H4 (cell line): Measurements from ENCODE around the gene MIPOL1. TPM values are rescaled to one million over a fixed set of nuclear protein-coding genes. Genes with fewer than 3 reads are reported as not detected.

Experiments
- DNase-seq: peaks from one replicate; pipeline ENCODE4 v3.0.0-alpha.2; 2015; ENCODE audit warnings: low spot score
- total RNA-seq: library from RNA; depleted of rRNA; stranded (reverse); fragments of >200 nt; shearing (Covaris generic); gene quantifications from 2 replicates; pipeline ENCODE4 v1.2.3, GENCODE V29; 2014

Gene MIPOL1
- total RNA-seq, 1 experiment from 2014 or later, result 0.06 TPM

DNA sequence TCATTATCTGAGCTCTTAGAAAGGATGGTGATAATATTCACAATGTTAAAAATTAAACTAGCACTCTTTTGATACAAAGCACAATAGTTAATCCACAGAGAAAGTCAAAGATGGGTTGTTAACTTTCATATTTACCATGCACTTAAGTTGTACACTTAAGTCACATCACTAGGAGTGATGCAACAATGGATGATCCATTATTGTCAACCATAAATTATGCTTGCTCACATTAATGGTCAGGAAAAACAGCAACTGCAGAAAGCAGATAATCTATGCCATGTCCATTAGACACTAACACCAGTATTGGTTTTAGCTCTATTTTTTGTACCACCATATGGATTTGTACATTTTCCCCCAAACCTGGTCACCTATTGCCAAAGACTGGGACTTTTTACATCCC, 201.8 kb downstream of the MIPOL1 start:
- no peak for DNase-seq

DNA sequence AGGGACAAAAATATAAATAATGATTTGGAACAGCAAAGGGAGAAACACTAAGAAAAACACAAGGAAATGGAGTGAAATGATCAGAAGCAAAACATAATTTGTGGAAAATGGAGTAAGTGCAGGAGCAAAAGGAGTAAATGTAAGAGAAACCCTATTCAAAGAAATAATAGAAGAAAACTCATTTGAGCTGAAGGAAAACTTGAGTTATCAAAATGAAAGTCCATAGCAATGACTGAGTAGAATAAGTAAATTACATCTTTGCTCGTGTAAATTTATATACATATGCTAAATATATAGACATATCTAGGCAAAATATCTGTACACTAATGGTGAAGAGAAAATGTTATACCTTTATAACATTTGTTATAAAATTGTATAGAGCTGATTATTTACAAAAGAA, 203.4 kb downstream of the MIPOL1 start:
- DNase-seq, result no peak

DNA sequence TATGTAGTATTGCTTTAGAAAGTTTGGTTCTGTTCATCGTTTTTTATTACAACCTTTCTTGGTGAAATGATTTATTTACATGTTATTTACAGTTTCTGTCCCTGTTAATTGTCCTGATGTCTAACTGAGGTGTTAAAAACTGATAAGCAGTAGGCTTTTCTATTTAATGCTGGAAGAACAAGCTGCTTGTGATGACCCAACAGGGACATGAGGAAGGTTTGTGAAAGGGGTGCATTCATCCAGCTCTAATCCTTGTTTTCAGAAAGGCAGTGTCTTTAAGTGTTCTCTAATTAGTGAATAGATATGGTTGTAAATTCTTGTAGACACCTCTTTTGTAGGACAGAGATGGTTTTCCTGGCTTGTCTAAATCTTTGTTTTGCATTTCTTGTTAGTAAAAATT, 205.9 kb downstream of the MIPOL1 start:
- DNase-seq, result no peak

DNA sequence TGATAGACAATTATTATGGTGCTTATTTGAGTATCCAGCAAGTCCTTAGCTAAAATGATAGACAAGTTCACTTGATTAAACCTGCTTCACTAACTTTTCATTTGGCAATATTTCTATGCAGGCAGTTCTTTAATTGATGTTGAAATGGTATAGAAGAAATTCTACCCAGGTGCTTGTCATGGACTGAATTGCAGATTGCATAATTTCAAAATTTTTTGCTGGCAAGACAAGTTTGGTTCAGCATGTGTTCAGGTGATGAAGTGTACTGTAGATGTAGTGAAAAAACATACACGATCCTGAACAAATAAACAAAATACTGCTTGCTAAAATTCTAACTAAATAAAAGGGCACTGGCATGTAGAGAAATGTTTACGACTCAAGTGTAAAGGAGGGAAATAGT, 208.4 kb downstream of the MIPOL1 start:
- no peak for DNase-seq

DNA sequence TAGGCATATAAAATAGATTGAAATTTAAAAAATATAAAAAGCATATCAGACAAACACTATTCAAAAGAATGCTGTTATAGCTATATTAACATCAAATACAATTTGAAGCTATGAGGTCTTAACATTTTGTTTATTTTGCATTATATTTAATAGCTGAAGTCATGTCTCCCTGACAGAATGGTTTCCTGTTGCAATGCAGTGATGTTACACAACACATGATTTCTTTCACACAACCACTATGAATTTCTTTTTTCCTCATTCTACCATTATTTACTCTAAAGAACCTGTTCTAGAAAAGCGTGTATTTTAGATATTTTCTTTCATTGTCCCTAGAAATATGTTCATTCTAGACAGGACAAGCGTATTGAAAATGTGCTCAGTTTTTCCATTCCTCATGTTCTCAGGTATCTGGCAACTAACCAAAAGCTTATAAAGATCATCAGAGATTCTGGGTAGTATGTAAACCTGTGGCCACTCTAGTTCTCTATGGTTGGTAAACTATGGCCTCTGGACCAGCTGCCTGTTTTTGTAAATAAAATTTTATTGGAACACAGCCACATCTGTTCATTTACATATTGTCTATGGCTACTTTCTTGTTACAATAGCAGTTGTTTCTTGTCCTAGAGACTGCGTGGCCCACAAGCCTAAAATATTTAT, 213.5 kb downstream of the MIPOL1 start:
- DNase-seq, result no peak

DNA sequence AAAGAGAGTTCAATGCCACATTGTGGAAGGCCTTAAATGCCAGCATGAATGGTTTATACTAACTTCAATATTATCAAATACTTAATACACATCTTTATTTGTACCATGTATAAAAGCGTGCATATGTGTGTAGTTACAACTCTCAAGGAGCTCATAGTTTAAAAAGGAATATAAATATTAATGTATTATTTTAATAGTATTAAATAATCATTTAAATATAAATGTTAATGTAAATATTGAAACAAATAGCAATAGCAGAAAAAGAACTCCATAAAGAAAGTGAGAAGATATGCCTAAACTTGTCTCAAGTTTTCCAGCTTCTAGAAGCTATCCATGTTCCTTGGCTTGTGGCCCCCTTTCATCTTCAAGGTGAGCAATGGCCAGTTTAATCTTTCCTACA, 215.3 kb downstream of the MIPOL1 start:
- DNase-seq, result no peak

DNA sequence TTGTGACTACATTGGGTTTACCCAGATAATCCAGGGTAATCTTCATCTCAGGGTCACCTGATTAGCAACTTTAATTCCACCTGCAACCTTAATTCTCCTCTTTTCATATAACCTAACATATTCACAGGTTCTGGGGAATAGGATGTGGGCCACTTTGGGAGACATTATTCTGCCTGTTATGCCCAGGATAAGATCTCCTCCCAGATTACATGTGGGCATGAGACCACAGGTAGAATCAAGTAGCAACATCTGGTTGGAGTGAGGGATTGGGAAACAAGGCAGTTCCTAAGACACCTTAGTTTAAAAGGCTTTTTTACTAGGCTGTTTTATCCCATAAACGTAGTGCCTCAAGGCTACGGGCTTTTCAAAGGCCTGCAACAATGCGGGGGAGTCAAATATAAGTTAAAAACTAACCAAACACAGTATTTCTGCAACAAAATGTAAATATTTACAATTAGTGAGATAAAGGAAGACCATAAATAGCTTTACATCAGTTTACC, 215.8 kb downstream of the MIPOL1 start:
- no peak for DNase-seq

DNA sequence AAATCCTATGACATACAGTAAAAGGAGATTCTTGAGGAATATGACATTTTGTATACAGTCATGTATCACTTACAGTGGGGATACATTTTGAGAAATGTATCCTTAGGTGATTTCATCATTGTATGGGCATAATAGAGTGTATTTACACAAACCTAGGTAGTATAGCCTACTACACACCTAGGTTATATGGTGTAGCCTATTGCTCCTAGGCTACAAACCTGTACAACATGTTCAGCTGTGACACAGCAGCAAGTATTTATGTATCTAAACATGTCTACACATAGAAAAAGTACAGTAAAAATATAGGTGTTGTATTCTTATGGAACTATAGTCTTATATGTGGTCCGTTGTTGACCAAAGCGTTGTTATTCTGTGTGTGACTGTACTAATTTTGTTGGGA, 218.5 kb downstream of the MIPOL1 start:
- DNase-seq, result no peak

DNA sequence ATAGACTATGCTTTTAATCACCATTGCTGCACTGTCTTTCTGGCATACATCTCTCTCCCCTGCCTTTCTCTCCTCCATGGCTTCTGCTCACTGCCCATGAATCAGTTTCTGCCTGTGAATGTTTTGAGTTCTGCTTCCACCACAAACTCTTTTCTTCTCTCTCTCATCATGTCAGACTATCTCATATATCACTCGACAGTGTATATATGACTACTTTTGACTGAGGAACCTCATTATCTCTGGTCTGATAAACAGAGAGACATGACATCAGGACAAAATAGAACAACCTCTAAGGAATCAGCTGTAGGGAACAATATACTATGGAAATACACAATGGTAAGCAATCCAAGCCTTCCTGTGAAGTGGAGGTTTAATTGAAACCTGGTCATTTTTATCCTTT, 219.4 kb downstream of the MIPOL1 start:
- DNase-seq, result no peak

DNA sequence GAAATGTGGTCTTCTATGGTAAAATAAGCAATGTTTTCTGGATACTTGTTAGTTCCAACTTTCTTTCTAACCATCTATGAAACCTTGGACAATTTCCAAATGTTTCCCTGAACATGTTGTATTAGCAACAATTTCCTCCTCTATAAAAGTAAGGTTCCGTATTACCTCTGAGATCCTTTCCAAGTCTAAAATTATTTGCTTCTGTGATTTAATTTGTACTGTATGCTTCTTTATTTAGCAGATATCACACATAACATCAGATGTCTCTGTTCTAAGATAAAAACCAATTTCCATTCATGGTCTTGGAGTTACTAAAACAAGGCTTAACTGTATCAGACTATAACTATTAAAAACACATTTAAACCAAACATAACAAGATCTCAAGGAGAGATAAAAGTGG, 220.1 kb downstream of the MIPOL1 start:
- DNase-seq, result no peak

DNA sequence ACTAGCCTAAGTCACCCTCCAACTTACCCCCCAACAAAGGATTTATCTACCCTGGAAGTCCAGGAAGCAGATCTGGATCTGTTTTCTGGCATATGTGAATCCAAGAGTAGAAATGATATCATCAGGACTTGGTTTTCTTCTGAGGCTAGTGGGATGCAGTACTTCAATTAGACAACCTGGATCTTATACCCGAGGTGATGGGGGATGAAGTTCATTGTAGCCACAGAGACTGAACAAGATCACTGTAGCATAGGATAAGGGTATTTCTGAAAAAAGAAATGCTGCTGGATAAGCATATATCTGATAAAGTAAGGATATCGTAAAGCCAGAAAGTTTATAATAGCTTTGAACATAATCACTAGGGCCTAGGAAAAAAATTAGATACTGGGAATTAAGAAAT, 222.9 kb downstream of the MIPOL1 start:
- no peak for DNase-seq

DNA sequence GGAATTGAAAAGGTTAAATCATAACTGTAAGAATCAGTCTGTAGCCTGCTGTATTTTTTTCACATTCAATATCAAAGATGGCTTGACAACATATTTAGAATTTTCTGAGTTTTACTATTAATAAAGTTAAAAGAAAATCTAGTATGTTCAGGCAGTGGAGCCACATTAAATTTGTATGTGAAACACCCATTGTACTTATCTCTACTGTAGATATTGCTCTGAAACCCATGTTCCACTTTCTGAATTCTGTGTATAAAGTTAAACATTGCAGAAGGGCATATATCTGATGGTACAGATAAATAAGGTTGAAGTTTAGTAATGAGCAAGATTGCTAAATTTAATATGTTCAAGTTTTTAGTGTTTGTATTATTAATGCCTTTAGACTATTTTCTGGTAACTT, 224.6 kb downstream of the MIPOL1 start:
- DNase-seq, result no peak

DNA sequence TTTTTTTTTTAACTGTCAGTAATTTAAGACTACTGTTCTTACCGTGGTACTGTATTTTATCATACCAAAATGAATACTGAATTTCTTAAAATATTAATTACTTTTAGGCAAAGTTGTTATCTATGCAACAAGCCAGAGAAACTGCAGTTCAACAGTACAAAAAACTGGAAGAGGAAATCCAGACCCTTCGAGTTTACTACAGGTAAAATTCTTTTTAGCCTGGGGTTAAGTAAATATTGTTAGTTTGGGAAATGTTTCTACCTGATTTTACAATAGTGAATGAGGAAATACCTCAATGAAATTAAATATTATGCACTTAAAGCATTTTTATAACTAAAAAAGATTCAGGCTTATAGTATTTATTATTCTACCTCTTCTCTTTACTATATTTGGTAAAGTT, 225.0 kb downstream of the MIPOL1 start:
- no peak for DNase-seq

DNA sequence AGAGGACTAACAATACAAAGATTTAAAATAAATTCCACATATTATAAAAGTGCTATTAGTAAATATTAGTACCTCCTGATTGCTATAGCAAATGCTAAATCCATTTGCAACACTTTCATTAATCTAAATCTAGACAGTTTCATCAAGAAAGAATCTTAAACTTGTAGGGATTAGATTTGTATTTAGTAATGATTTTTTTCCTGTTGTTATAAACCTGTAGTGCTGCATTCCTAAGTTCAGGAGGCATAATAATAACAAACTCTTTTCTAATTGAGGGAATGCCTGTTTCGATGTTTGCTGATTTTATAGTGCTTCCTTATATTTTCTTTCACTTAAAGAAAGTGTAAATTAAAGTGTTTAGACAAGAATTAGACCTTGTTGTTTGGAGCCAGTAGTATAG, 231.2 kb downstream of the MIPOL1 start:
- DNase-seq, result no peak

DNA sequence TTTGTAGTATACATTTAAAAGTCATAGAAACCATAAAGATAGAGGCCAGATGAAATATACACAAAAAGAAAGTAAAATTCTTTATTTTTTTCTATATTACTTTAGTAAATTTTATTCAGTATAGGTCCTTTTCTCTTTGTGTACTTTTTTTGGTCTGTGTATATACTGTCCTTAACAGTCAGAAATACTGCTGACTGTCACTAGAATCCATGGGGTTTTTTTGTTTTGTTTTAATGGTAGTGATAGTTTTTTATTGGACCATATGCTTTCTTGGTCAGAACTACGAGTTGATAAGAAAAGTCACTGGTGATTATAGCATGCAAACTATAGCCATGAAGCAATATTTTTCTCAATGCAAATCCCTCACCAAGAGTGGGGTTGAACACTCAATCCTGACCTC, 231.9 kb downstream of the MIPOL1 start:
- DNase-seq, result no peak

DNA sequence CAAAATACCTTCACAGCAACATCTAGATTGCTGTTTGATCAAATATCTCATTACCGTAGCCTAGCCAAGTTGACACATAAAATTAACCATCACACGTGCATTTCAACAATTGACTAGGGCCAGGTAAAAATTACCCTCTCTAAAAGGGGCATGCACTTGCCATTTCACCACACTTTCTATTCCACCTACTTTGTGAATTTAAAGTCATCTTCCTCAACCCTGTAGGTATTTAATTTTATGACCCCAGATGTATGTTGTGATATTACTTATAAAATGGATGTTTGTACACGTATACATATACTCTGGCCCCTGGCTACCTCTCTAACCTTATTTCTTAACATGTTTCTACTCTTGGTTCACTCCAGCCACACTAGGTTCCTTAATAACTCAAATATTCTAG, 237.1 kb downstream of the MIPOL1 start:
- DNase-seq, result no peak

DNA sequence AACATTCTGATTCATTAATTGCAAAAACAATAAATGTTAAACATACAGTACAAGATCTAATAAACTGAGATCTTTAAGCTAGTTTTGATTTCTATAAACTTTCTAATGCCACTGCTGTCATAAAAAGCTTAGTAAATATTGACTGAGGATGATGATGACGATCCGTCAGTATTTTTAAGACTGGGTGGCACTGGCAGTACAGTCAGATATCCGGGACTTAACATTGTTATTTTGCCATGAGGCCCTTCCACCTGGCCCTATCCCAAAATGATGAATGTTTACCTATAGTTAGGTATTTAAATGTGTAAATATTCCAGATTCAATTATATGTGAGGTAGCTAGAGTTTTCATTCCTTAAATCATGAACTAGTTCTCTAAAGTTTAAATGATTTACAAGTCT, 238.8 kb downstream of the MIPOL1 start:
- DNase-seq, result no peak

DNA sequence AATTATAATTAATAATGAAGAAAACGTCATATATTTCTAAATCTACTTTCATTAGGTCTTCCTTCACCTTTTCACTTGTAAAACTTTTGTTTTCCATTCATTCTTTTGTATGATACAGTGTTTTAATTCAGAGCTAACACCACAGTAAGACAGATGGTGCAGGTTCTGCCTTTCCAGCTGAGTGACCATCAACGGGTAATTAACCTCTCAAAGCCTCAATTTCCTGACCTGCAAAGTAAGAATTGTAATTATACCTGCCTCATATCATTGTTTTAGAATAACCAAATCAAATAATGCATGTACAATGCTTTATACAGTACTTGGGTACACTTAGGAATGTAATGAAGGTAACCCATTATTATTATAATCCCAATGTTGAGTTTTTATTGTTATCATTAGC, 239.8 kb downstream of the MIPOL1 start:
- no peak for DNase-seq

DNA sequence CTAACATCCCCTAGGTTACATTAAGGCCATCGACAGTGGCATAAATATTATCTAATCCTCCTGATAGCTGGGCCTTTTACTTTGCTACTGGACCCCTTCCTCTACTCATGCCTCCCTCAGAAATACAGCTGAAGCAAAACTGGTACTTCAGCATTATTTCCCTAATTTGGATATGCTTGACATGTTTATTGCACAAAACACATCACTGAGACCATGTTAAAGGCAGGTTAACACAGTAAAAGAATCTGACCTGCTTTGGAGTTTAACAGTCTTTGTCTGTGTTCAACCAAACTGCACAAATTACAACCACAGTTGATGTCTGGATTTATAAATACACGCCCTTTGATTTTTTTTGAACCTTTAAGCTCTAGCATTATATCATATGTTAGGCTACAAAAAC, 240.7 kb downstream of the MIPOL1 start:
- no peak for DNase-seq

DNA sequence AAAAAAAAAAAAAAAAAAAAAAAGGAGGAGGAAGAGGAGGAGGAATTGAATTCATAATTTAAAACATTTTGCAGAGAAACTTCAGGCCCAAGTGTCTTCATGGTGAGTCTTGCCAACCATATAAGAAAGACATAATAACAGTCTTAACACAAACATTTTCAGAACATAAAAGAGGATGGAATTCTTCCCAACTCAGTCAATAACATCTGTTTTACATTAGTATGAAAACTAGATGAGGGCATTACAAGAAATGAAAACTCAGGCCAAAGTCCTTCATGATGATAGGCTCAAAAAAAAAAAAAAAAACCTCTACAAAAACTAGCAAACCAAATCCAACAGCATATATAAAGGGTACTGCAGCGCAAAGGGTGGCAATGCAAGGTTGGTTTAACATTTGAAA, 245.7 kb downstream of the MIPOL1 start:
- no peak for DNase-seq

DNA sequence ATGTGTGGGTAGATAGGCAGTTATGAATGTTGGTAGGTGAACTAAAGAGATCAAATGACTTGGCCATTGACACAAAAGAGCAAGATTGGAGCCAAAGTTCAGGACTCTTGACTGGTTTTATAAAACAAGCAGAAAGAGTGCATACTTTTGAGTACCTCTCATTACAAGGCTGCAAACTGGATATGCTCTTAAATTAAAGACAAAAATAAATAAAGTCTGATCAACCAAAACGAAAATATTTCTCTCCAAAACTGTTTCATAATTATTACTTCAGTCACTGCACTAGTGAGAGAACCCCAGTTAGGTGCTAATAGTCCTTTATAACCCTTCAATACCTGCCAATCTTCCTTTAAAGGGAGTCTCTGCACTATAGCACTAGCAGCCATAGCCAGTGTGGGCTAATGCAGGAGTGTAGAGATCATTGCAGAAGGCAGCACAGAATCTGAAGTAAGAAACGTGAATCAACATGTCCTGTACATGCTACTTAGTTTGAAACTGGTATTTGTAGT, 250.2 kb downstream of the MIPOL1 start:
- DNase-seq, result no peak

DNA sequence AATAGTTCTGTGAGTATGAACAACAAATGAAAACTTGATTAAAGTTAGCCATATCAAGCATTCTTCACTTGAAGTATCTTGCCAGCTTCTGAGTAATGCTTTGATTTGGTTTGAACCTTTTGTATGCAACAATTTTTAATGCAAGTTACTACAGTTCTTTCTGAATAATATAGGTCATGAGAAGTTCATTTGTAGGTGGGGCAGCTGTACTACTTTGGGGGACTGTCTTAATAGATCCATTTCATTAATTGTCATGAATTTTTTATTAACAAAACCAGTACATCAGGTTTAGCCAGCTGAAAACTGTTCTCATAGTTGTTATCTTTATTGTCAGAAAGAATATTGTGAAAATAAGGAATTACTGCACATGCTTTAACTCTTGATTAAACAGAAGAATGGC, 254.6 kb downstream of the MIPOL1 start:
- no peak for DNase-seq

DNA sequence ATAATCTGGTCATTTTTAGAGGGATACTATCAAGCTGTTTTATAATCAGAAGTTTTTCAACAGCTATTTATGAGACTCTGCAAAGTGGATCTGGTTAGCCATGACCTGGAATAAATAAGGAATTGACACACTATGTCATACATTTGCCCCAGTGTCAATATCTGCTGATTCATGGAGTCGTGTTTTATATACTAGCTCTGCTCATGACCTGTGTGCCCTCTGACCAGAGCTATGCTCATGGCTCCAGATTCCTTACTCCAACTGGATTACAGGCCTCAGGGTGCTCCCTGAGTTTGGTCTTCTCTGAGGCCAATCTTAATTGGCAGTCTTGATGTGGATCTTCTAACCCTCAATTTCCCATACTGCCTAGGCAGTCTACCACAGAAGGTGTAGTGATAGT, 256.2 kb downstream of the MIPOL1 start:
- no peak for DNase-seq

DNA sequence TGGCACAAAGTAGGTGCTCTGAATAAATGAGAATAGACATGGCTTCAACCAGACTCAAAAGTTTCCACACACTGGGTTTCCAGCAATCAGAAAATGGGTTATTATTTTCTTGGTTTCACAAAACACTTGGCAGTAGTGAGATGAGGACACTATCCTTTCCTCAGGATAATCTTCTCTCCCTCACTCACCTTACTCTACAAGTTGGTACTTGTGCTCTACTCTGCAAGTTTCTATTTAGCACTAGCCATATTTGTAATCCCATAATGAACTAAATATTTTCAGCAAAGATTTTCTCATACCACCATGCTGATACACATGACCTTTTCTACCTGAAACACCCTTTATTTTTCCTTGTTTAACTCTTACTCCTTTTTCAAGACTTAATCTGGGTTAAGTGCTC, 259.6 kb downstream of the MIPOL1 start:
- no peak for DNase-seq
